Stomach (tissue), 4 donors: Measurements from ENCODE around the gene KLRF1.

Source experiments
- EP300 ChIP-seq: sonication (generic); formaldehyde crosslinking; IDR thresholded peaks from one replicate; pipeline ENCODE4 v1.6.1; 2017; ENCODE audit warnings: antibody characterized with exemption
- POLR2AphosphoS5 ChIP-seq, 3 donors: sonication (generic); formaldehyde crosslinking; IDR thresholded peaks; one replicate each; pipeline ENCODE4 v1.6.1; 2016; ENCODE audit warnings: antibody characterized with exemption in 3 of 3

DNA sequence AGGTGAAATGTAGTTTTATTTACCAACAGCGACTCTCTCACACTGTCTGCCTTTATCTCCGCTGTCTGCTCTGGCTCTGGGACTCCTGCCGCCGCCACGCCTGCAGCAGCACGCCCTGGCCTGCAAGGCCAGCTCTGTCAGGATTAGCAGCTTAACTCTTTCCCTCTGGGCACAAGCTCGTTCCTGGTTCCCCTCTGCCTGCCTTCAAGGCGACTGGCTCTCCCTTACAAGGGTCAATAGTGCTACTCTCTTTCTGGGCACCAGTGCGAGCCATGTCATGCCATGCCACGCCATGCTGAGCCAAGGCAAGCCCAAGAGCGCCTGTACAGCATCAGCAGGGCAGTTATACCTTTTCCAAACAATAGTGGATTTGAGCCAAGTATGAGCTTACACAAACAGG is 45.5 kb downstream of the KLRF1 start:
- no peak for TF ChIP-seq POLR2AphosphoS5 (IDR thresholded peaks at IDR 0.05)
- no peak for TF ChIP-seq EP300
